HEK293 (cell line): ENCODE measurements around the gene PHF21A.
A peak's percentile ranks its signal among the peaks of the same experiment; 100 is the strongest.

ENCODE experiments used
- GLIS1 ChIP-seq: fragments of 450-650 bp; formaldehyde crosslinking; IDR thresholded peaks from 2 replicates; pipeline ENCODE4 v1.5.1; 2016; ENCODE audit warnings: missing biosample characterization, missing genetic modification characterization
- KLF16 ChIP-seq: fragments of 450-650 bp; formaldehyde crosslinking; IDR thresholded peaks from 2 replicates; pipeline ENCODE4 v1.5.1; 2017; ENCODE audit warnings: missing biosample characterization, missing genetic modification characterization
- MYNN ChIP-seq: fragments of 450-650 bp; formaldehyde crosslinking; IDR thresholded peaks from 2 replicates; pipeline ENCODE4 v1.5.1; 2016; ENCODE audit warnings: missing biosample characterization, missing genetic modification characterization, borderline replicate concordance
- MZF1 ChIP-seq: fragments of 450-650 bp; formaldehyde crosslinking; IDR thresholded peaks from 2 replicates; pipeline ENCODE4 v1.5.1; 2017; ENCODE audit warnings: missing biosample characterization, missing genetic modification characterization, borderline replicate concordance
- SALL2 ChIP-seq: fragments of 450-650 bp; formaldehyde crosslinking; IDR thresholded peaks from 2 replicates; pipeline ENCODE4 v1.5.0; 2017; ENCODE audit warnings: missing biosample characterization, mild to moderate bottlenecking, missing genetic modification characterization, borderline replicate concordance
- SCRT2 ChIP-seq: fragments of 450-650 bp; formaldehyde crosslinking; IDR thresholded peaks from 2 replicates; pipeline ENCODE4 v1.5.1; 2016; ENCODE audit warnings: missing biosample characterization, missing genetic modification characterization
- ZNF112 ChIP-seq: fragments of 450-650 bp; formaldehyde crosslinking; IDR thresholded peaks from 2 replicates; pipeline ENCODE4 v1.5.0; 2017; ENCODE audit warnings: missing biosample characterization, missing genetic modification characterization
- ZNF121 ChIP-seq: fragments of 450-650 bp; formaldehyde crosslinking; IDR thresholded peaks from 2 replicates; pipeline ENCODE4 v1.5.1; 2016; ENCODE audit warnings: missing biosample characterization, missing genetic modification characterization
- ZNF140 ChIP-seq: fragments of 450-650 bp; formaldehyde crosslinking; IDR thresholded peaks from 2 replicates; pipeline ENCODE4 v1.5.1; 2016; ENCODE audit warnings: missing biosample characterization, missing genetic modification characterization
- ZNF174 ChIP-seq: fragments of 450-650 bp; formaldehyde crosslinking; IDR thresholded peaks from 2 replicates; pipeline ENCODE4 v1.5.0; 2017; ENCODE audit warnings: missing biosample characterization, mild to moderate bottlenecking, missing genetic modification characterization
- ZNF175 ChIP-seq: fragments of 450-650 bp; formaldehyde crosslinking; IDR thresholded peaks from 2 replicates; pipeline ENCODE4 v1.5.1; 2016; ENCODE audit warnings: missing biosample characterization, missing genetic modification characterization
- ZNF2 ChIP-seq: fragments of 450-650 bp; formaldehyde crosslinking; IDR thresholded peaks from 2 replicates; pipeline ENCODE4 v1.5.1; 2016; ENCODE audit warnings: missing biosample characterization, missing genetic modification characterization
- ZNF221 ChIP-seq: fragments of 450-650 bp; formaldehyde crosslinking; IDR thresholded peaks from 2 replicates; pipeline ENCODE4 v1.5.1; 2017; ENCODE audit warnings: missing biosample characterization, missing genetic modification characterization, borderline replicate concordance
- ZNF239 ChIP-seq: fragments of 450-650 bp; formaldehyde crosslinking; IDR thresholded peaks from 2 replicates; pipeline ENCODE4 v1.5.1; 2016; ENCODE audit warnings: missing biosample characterization, missing genetic modification characterization
- ZNF266 ChIP-seq: fragments of 450-650 bp; formaldehyde crosslinking; IDR thresholded peaks from 2 replicates; pipeline ENCODE4 v1.5.1; 2016; ENCODE audit warnings: missing biosample characterization, missing genetic modification characterization, low read depth
- ZNF426 ChIP-seq: fragments of 450-650 bp; formaldehyde crosslinking; IDR thresholded peaks from 2 replicates; pipeline ENCODE4 v1.5.1; 2017; ENCODE audit warnings: missing biosample characterization, missing genetic modification characterization, mild to moderate bottlenecking, inconsistent platforms, moderate library complexity
- ZNF530 ChIP-seq: fragments of 450-650 bp; formaldehyde crosslinking; IDR thresholded peaks from 2 replicates; pipeline ENCODE4 v1.5.1; 2016; ENCODE audit warnings: low read depth, missing biosample characterization, missing genetic modification characterization
- ZNF558 ChIP-seq: fragments of 450-650 bp; formaldehyde crosslinking; IDR thresholded peaks from 2 replicates; pipeline ENCODE4 v1.5.1; 2016; ENCODE audit warnings: missing biosample characterization, missing genetic modification characterization
- ZNF600 ChIP-seq: fragments of 450-650 bp; formaldehyde crosslinking; IDR thresholded peaks from 2 replicates; pipeline ENCODE4 v1.5.1; 2016; ENCODE audit warnings: missing biosample characterization, missing genetic modification characterization
- ZNF626 ChIP-seq: fragments of 450-650 bp; sonication (Bioruptor Pico); formaldehyde crosslinking; IDR thresholded peaks from 2 replicates; pipeline ENCODE4 v1.5.1; 2018; ENCODE audit warnings: missing biosample characterization, missing genetic modification characterization, inconsistent platforms
- ZNF670 ChIP-seq: fragments of 450-650 bp; formaldehyde crosslinking; IDR thresholded peaks from 2 replicates; pipeline ENCODE4 v1.5.1; 2016; ENCODE audit warnings: missing biosample characterization, missing genetic modification characterization, low read depth
- ZNF791 ChIP-seq: fragments of 450-650 bp; formaldehyde crosslinking; IDR thresholded peaks from 2 replicates; pipeline ENCODE4 v1.5.1; 2016; ENCODE audit warnings: missing biosample characterization, missing genetic modification characterization
- TF ChIP-seq, protein P1 (sequence below): fragments of 450-650 bp; formaldehyde crosslinking; IDR thresholded peaks from 2 replicates; pipeline ENCODE4 v1.5.1; 2016; ENCODE audit warnings: missing biosample characterization, missing genetic modification characterization, borderline replicate concordance
- TF ChIP-seq, protein P2 (sequence below): fragments of 450-650 bp; formaldehyde crosslinking; IDR thresholded peaks from 2 replicates; pipeline ENCODE4 v1.5.1; 2016; ENCODE audit warnings: missing biosample characterization, missing genetic modification characterization
- TF ChIP-seq, protein P3 (sequence below): fragments of 450-650 bp; formaldehyde crosslinking; IDR thresholded peaks from 2 replicates; pipeline ENCODE4 v1.5.1; 2016; ENCODE audit warnings: missing biosample characterization, missing genetic modification characterization
- TF ChIP-seq, protein P4 (sequence below): fragments of 450-650 bp; formaldehyde crosslinking; IDR thresholded peaks from 2 replicates; pipeline ENCODE4; 2016; ENCODE audit warnings: missing biosample characterization, missing genetic modification characterization

The PHF21A gene

DNA sequence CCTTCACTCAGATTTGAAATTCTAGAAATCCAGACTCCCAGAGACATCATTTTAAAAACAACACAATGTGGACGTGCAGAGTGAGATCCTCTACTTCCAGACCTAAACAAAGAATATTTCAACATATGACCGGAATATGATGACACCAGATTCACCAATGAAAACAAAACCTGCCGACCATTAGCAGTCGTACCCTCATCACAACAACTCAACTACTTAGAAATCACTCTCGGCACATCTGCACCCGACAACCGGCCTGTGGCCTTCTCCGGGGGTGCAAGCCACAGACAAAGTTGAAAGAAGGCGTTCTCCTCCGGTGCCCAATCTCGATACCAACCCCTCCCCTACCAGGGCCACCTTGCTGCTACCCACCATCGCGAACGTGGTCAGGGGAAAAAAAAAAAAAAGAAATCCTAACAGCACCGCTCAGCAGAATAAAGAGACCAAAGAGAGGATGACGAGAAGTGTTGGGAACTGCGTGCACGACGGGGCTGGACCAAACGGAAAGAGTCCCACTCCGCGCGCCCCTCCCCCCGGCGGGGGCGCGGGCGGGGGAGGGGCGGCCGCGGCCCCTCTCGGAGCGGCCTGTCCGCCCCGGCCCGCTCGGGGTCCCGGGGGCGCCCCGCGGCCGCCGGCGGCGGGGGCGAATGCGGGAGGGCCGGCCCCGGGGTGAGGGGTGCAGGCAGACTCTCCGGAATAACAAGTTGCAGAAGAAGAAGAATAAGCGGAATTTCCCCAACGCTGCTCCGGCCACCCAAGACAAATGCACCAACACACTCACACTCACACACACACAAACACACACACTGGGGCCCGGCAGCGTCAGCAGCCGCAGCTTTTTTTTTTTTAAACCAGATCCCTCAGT, 1.7 kb downstream of the PHF21A start (continued):
- TF ChIP-seq, protein P1, sequence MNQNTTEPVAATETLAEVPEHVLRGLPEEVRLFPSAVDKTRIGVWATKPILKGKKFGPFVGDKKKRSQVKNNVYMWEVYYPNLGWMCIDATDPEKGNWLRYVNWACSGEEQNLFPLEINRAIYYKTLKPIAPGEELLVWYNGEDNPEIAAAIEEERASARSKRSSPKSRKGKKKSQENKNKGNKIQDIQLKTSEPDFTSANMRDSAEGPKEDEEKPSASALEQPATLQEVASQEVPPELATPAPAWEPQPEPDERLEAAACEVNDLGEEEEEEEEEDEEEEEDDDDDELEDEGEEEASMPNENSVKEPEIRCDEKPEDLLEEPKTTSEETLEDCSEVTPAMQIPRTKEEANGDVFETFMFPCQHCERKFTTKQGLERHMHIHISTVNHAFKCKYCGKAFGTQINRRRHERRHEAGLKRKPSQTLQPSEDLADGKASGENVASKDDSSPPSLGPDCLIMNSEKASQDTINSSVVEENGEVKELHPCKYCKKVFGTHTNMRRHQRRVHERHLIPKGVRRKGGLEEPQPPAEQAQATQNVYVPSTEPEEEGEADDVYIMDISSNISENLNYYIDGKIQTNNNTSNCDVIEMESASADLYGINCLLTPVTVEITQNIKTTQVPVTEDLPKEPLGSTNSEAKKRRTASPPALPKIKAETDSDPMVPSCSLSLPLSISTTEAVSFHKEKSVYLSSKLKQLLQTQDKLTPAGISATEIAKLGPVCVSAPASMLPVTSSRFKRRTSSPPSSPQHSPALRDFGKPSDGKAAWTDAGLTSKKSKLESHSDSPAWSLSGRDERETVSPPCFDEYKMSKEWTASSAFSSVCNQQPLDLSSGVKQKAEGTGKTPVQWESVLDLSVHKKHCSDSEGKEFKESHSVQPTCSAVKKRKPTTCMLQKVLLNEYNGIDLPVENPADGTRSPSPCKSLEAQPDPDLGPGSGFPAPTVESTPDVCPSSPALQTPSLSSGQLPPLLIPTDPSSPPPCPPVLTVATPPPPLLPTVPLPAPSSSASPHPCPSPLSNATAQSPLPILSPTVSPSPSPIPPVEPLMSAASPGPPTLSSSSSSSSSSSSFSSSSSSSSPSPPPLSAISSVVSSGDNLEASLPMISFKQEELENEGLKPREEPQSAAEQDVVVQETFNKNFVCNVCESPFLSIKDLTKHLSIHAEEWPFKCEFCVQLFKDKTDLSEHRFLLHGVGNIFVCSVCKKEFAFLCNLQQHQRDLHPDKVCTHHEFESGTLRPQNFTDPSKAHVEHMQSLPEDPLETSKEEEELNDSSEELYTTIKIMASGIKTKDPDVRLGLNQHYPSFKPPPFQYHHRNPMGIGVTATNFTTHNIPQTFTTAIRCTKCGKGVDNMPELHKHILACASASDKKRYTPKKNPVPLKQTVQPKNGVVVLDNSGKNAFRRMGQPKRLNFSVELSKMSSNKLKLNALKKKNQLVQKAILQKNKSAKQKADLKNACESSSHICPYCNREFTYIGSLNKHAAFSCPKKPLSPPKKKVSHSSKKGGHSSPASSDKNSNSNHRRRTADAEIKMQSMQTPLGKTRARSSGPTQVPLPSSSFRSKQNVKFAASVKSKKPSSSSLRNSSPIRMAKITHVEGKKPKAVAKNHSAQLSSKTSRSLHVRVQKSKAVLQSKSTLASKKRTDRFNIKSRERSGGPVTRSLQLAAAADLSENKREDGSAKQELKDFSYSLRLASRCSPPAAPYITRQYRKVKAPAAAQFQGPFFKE (tag by site-specific recombination), result no peak
- TF ChIP-seq SALL2, result no peak
- no peak for TF ChIP-seq SCRT2 (tag by site-specific recombination)
- no peak for TF ChIP-seq ZNF558 (tag by site-specific recombination)
- peak; percentile 50; the same call in 1 of the 2 replicates for TF ChIP-seq KLF16 (tag by site-specific recombination)
- no peak for TF ChIP-seq ZNF670
- TF ChIP-seq ZNF121 (tag by site-specific recombination), result no peak
- peak; percentile 52; the same call in 1 of the 2 replicates for TF ChIP-seq ZNF600 (tag by site-specific recombination)
- no peak for TF ChIP-seq ZNF239 (tag by site-specific recombination)
- TF ChIP-seq, protein P2, sequence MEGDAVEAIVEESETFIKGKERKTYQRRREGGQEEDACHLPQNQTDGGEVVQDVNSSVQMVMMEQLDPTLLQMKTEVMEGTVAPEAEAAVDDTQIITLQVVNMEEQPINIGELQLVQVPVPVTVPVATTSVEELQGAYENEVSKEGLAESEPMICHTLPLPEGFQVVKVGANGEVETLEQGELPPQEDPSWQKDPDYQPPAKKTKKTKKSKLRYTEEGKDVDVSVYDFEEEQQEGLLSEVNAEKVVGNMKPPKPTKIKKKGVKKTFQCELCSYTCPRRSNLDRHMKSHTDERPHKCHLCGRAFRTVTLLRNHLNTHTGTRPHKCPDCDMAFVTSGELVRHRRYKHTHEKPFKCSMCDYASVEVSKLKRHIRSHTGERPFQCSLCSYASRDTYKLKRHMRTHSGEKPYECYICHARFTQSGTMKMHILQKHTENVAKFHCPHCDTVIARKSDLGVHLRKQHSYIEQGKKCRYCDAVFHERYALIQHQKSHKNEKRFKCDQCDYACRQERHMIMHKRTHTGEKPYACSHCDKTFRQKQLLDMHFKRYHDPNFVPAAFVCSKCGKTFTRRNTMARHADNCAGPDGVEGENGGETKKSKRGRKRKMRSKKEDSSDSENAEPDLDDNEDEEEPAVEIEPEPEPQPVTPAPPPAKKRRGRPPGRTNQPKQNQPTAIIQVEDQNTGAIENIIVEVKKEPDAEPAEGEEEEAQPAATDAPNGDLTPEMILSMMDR (tag by site-specific recombination), result no peak
- TF ChIP-seq GLIS1, result no peak
- TF ChIP-seq MYNN, result no peak
- peak; percentile 56; the same call in 1 of the 2 replicates for TF ChIP-seq ZNF2
- no peak for TF ChIP-seq ZNF426 (tag by site-specific recombination)
- TF ChIP-seq ZNF175 (tag by site-specific recombination), result no peak
- no peak for TF ChIP-seq ZNF791 (tag by site-specific recombination)
- TF ChIP-seq ZNF112 (tag by site-specific recombination), result no peak
- TF ChIP-seq ZNF221 (tag by site-specific recombination), result no peak
- TF ChIP-seq ZNF266 (tag by site-specific recombination), result no peak
- TF ChIP-seq ZNF174 (tag by site-specific recombination), result no peak
- TF ChIP-seq ZNF626 (tag by site-specific recombination), result no peak
- TF ChIP-seq, protein P3, sequence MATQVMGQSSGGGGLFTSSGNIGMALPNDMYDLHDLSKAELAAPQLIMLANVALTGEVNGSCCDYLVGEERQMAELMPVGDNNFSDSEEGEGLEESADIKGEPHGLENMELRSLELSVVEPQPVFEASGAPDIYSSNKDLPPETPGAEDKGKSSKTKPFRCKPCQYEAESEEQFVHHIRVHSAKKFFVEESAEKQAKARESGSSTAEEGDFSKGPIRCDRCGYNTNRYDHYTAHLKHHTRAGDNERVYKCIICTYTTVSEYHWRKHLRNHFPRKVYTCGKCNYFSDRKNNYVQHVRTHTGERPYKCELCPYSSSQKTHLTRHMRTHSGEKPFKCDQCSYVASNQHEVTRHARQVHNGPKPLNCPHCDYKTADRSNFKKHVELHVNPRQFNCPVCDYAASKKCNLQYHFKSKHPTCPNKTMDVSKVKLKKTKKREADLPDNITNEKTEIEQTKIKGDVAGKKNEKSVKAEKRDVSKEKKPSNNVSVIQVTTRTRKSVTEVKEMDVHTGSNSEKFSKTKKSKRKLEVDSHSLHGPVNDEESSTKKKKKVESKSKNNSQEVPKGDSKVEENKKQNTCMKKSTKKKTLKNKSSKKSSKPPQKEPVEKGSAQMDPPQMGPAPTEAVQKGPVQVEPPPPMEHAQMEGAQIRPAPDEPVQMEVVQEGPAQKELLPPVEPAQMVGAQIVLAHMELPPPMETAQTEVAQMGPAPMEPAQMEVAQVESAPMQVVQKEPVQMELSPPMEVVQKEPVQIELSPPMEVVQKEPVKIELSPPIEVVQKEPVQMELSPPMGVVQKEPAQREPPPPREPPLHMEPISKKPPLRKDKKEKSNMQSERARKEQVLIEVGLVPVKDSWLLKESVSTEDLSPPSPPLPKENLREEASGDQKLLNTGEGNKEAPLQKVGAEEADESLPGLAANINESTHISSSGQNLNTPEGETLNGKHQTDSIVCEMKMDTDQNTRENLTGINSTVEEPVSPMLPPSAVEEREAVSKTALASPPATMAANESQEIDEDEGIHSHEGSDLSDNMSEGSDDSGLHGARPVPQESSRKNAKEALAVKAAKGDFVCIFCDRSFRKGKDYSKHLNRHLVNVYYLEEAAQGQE (tag by site-specific recombination), result peak; percentile 28; the same call in 1 of the 2 replicates
- no peak for TF ChIP-seq ZNF140 (tag by site-specific recombination)
- TF ChIP-seq, protein P4, sequence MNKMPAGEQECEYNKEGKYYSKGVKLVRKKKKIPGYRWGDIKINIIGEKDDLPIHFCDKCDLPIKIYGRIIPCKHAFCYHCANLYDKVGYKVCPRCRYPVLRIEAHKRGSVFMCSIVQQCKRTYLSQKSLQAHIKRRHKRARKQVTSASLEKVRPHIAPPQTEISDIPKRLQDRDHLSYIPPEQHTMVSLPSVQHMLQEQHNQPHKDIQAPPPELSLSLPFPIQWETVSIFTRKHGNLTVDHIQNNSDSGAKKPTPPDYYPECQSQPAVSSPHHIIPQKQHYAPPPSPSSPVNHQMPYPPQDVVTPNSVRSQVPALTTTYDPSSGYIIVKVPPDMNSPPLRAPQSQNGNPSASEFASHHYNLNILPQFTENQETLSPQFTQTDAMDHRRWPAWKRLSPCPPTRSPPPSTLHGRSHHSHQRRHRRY (tag by site-specific recombination), result no peak
- TF ChIP-seq MZF1, result no peak
- no peak for TF ChIP-seq ZNF530 (tag by site-specific recombination)
